Activated CD4-positive, alpha-beta T cell treated with anti-CD3 and anti-CD28 coated beads, Interleukin-2, amount 10 ng/mL, durations not matched to agents 7 days and 5 days (primary cell): ENCODE measurements around the gene CNTNAP5. TPM values are rescaled to one million over a fixed set of nuclear protein-coding genes. Genes with fewer than 3 reads are reported as not detected.

Experiments used
- CTCF ChIA-PET: fragments of 350-600 bp; sonication (Branson Sonifier 250); formaldehyde crosslinking; loops from one replicate; lab custom pipeline; 2021; ENCODE audit warnings: antibody characterized with exemption; lab: Charles Lee
- POLR2A ChIA-PET: fragments of 350-600 bp; sonication (Branson Sonifier 250); formaldehyde crosslinking; loops from one replicate; lab custom pipeline; 2021; ENCODE audit warnings: antibody characterized with exemption; lab: Charles Lee
- DNase-seq: peaks from one replicate; pipeline ENCODE4 v3.0.0-alpha.2; 2020
- H3K27ac Mint-ChIP-seq: one replicate; pipeline ENCODE4 v1.8.0; 2021; ENCODE audit warnings: mild to moderate bottlenecking, moderate library complexity, mixed read lengths
- H3K27me3 Mint-ChIP-seq: one replicate; pipeline ENCODE4 v1.8.0; 2021; ENCODE audit warnings: mixed read lengths
- H3K36me3 Mint-ChIP-seq: one replicate; pipeline ENCODE4 v1.8.0; 2021; ENCODE audit warnings: low read depth, mixed read lengths
- H3K4me1 Mint-ChIP-seq: one replicate; pipeline ENCODE4 v1.8.0; 2021; ENCODE audit warnings: mixed read lengths
- H3K4me3 Mint-ChIP-seq: one replicate; pipeline ENCODE4 v1.8.0; 2021; ENCODE audit warnings: mild to moderate bottlenecking, moderate library complexity, mixed read lengths
- H3K9me3 Mint-ChIP-seq: one replicate; pipeline ENCODE4 v1.8.0; 2021; ENCODE audit warnings: mixed read lengths
- total RNA-seq, 2 experiments: library from RNA; stranded (reverse); gene quantifications; one replicate each; pipeline ENCODE4 v1.2.3, GENCODE V29; 2021

The CNTNAP5 gene
- total RNA-seq, 2 experiments from 2014 or later: not detected

GRCh38 chr2:124953921-124954320, 928.8 kb downstream of the CNTNAP5 start:
- CTCF ChIA-PET: interaction anchor here (0.6 kb wide), 1 partner anchor 831 kb away, joined by 3 read pairs; no protein-coding TSS in a partner anchor
- no peak overlapping the region for H3K4me3 Mint-ChIP-seq
- no peaks in the 10 kb centered on the region for H3K27me3 Mint-ChIP-seq
- no peak for DNase-seq
- POLR2A ChIA-PET: no interaction called here
- no peaks in the 10 kb centered on the region for H3K4me1 Mint-ChIP-seq
- no peaks in the 10 kb centered on the region for H3K36me3 Mint-ChIP-seq
- H3K27ac Mint-ChIP-seq: no peak overlapping the region
- H3K9me3 Mint-ChIP-seq: peaks cover 8% of the 10 kb centered on the region

GRCh38 chr2:124959581-124959980, 934.5 kb downstream of the CNTNAP5 start:
- no peaks in the 10 kb centered on the region for H3K4me1 Mint-ChIP-seq
- ChIA-PET CTCF (no interaction called here), POLR2A (no interaction called here)
- H3K4me3 Mint-ChIP-seq: no peak overlapping the region
- no peak for DNase-seq
- H3K27me3 Mint-ChIP-seq: no peaks in the 10 kb centered on the region
- peaks cover 3% of the 10 kb centered on the region for H3K9me3 Mint-ChIP-seq
- no peak overlapping the region for H3K27ac Mint-ChIP-seq
- H3K36me3 Mint-ChIP-seq: no peaks in the 10 kb centered on the region

- CTCF ChIA-PET: no interaction called here
Measured at GRCh38 chr2:124961132-124961531, 936.0 kb downstream of the CNTNAP5 start.

More at GRCh38 chr2:124961132-124961531, 936.0 kb downstream of the CNTNAP5 start:
- peaks cover 3% of the 10 kb centered on the region for H3K9me3 Mint-ChIP-seq
- no peak overlapping the region for H3K4me3 Mint-ChIP-seq
- H3K27ac Mint-ChIP-seq: no peak overlapping the region
- POLR2A ChIA-PET: no interaction called here
- no peaks in the 10 kb centered on the region for H3K27me3 Mint-ChIP-seq
- DNase-seq: no peak
- H3K4me1 Mint-ChIP-seq: no peaks in the 10 kb centered on the region
- H3K36me3 Mint-ChIP-seq: no peaks in the 10 kb centered on the region
